Activated T-cell treated with anti-CD3 and anti-CD28 coated beads, Interleukin-2, amount 50 U/mL, for 72 hours (primary cell): ENCODE results near the gene L1CAM. TPM values are rescaled to one million over a fixed set of nuclear protein-coding genes. Genes with fewer than 3 reads are reported as not detected.

Source experiments
- ATAC-seq, 2 donors: fragments of 150-1000 bp; cut with Tn5 transposase; replicated peaks in 1 of 2; 2 replicates each; pipeline ENCODE4 v1.10.0; 2021; ENCODE audit warnings: moderate library complexity in 2 of 2, mild to moderate bottlenecking in 1 of 2
- DNase-seq, 2 donors: peaks; one replicate each; pipeline ENCODE4 v3.0.0; 2021 to 2022; ENCODE audit warnings: mixed read lengths in 1 of 2
- H3K27ac Mint-ChIP-seq: one replicate; pipeline ENCODE4 v1.8.0; 2022; ENCODE audit warnings: mild to moderate bottlenecking, moderate library complexity, mixed read lengths
- H3K27me3 Mint-ChIP-seq: one replicate; pipeline ENCODE4 v1.8.0; 2022; ENCODE audit warnings: low read depth, mixed read lengths
- H3K36me3 Mint-ChIP-seq, 2 donors: one replicate each; pipeline ENCODE4 v1.8.0; 2022; ENCODE audit warnings: mixed read lengths in 2 of 2, mild to moderate bottlenecking in 1 of 2; ENCODE audit not compliant: insufficient read depth in 2 of 2
- H3K4me1 Mint-ChIP-seq: one replicate; pipeline ENCODE4 v1.8.0; 2022; ENCODE audit warnings: low read depth, mixed read lengths
- H3K4me3 Mint-ChIP-seq, 2 donors: one replicate each; pipeline ENCODE4 v1.8.0; 2022; ENCODE audit warnings: mild to moderate bottlenecking in 2 of 2, mixed read lengths in 2 of 2, moderate library complexity in 2 of 2
- H3K9me3 Mint-ChIP-seq, 2 donors: one replicate each; pipeline ENCODE4 v1.8.0; 2022; ENCODE audit warnings: mixed read lengths in 2 of 2
- total RNA-seq, 2 donors: library from RNA; stranded (reverse); gene quantifications; one replicate each; pipeline ENCODE4 v1.2.3, GENCODE V29; 2022

Gene L1CAM
- total RNA-seq, 2 donors from 2014 or later: 1.8 to 2.1 TPM

DNA sequence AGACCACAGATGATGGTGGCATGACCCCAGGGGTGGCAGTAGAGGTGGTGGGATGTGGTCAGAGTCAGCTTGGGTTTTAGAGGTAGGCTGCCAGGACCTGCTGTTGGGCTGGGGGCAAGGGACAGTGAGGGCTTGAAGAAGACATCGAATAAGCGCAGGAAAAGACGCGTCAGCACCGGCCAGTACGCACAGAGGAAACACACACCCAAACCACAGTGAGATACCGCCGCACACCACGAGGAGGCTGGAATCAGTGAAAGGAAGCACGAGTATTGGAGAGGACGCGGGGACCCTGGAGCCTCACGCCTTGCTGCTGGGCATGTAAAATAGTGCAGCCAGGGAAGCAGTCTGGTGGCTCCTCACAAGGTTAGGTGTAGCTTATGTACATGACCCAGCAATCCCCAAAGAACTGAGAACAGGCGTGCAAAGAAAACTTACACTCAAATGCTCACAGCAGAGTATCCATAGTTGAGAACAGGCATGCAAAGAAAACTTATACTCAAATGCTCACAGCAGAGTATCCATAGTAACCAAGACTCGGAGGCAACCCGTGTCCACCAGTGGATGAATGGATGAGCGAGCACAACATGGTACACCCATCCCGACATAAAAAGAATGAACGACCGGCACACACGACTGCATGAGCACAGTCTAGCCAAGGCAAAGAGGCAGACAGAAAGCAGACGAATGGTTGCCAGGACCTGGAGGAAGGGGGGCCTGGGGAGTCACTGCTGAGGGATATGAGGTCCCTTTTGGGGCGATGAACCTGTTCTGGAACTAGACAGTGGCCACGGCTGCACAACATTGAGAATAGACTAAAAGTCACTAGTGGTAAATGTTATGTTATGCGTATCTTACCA, 68.9 kb downstream of the L1CAM start:
- peaks cover 21% of the 10 kb centered on the region for H3K4me1 Mint-ChIP-seq
- H3K36me3 Mint-ChIP-seq: no peaks in the 10 kb centered on the region
- H3K4me3 Mint-ChIP-seq: peak overlapping the region; percentile 33 to 45
- peak; percentile 50 to 64 for ATAC-seq
- H3K9me3 Mint-ChIP-seq: no peaks in the 10 kb centered on the region
- peaks cover 31% of the 10 kb centered on the region for H3K27me3 Mint-ChIP-seq
- H3K27ac Mint-ChIP-seq: no peak overlapping the region
- peak; percentile 25 to 32 for DNase-seq

DNA sequence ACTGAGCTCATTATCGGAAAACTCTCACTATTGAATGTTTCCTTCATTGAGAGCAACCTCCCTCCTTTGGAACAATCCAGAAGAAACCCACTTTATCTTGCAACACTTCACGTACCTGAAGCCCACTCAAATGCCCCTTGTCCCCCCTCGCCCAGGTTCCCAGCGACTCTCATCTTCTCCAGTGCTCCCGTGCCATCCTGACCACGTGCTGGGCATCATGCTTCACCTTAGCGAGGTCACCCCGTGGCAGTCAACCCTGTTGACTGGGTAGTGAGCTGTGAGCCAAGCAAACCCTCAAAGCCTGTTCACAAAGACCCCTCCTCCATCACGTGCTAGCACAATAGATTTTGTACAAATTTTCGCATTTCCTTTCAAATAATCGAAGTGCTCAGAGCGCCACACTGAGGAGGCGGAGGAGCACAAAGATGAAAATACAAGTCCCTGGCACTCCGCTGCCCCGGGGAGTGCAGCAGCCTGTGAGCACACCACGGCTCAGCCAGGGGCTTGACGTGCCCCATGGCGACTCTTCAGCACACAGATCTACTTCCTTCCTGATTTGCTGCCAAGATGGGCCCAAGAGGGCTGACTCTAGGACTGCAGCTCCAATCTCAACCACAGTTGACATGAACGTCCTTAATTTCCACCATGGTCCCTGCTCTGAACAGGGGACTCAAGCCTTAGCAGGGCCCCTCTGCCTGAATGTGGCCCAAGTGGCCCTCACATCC, 71.2 kb downstream of the L1CAM start:
- Mint-ChIP-seq H3K4me3 (no peak overlapping the region), H3K4me1 (peaks cover 16% of the 10 kb centered on the region), H3K9me3 (no peaks in the 10 kb centered on the region), H3K27ac (no peak overlapping the region), H3K27me3 (peaks cover 31% of the 10 kb centered on the region), H3K36me3 (no peaks in the 10 kb centered on the region)
- DNase-seq (no peak), ATAC-seq (no peak)

DNA sequence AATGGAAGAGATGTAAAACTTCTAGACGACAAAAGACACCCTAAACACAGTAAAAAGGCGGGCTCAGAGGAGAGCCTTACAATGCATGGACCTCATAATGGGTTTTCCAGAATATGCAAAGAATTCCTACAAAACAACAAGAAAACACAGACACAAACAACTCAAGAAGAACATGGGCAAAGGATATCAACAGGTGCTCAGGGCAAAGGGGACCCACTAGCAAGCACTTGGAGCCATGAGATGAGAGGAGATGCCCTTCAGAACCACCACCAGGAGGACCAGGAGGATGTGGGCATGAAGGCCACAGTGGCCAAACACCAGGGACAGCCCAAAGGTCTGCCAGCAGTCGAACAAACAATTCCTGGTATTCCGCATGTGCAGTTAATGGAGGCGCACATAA, 72.8 kb downstream of the L1CAM start:
- DNase-seq (no peak), ATAC-seq (no peak)
- H3K9me3 Mint-ChIP-seq: no peaks in the 10 kb centered on the region
- no peaks in the 10 kb centered on the region for H3K36me3 Mint-ChIP-seq
- H3K4me1 Mint-ChIP-seq: peaks cover 11% of the 10 kb centered on the region
- H3K4me3 Mint-ChIP-seq: no peak overlapping the region
- peaks cover 31% of the 10 kb centered on the region for H3K27me3 Mint-ChIP-seq
- H3K27ac Mint-ChIP-seq: no peak overlapping the region

DNA sequence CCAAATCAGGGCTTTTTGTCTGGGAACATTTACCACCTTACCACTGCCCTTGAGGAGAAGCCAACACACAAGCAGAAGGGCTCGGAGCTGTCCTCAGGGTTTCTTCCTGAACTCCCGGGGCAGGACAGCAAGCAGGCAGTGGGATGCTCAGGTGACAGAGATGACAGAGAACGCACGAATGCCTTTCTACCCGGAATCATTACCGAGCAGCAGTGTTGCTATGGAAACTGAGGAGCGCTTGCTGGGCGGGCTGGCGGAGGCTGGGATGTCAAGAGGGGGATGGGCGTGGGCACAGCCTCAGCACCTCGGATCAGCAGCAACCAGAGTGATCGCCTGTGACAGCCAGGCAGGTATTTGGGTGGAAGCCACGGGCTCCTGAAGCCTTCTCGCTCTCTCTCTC, 73.8 kb downstream of the L1CAM start:
- DNase-seq (no peak), ATAC-seq (no peak)
- peaks cover 8% of the 10 kb centered on the region for H3K4me1 Mint-ChIP-seq
- peaks cover 27% of the 10 kb centered on the region for H3K27me3 Mint-ChIP-seq
- no peaks in the 10 kb centered on the region for H3K9me3 Mint-ChIP-seq
- no peak overlapping the region for H3K4me3 Mint-ChIP-seq
- H3K27ac Mint-ChIP-seq: no peak overlapping the region
- H3K36me3 Mint-ChIP-seq: no peaks in the 10 kb centered on the region

Other genes starting within 250 kb of the L1CAM start
- not detected for gene DUSP9, start 239.0 kb downstream of the L1CAM start, total RNA-seq
- gene PNCK, start 212.4 kb downstream of the L1CAM start, total RNA-seq: 1 to 10 TPM in 1 of 2 donors, under 1 TPM in 1; 0.50 to 1.2 TPM
- gene SLC6A8, start 198.2 kb downstream of the L1CAM start, total RNA-seq: 1 to 10 TPM; 1.8 to 2.2 TPM
- 10 to 100 TPM; 91.5 to 94.1 TPM for gene BCAP31, start 161.8 kb downstream of the L1CAM start, total RNA-seq
- gene ABCD1, start 161.3 kb downstream of the L1CAM start, total RNA-seq: 1 to 10 TPM; 8.0 to 8.3 TPM
- 1 to 10 TPM in 1 of 2 donors, under 1 TPM in 1; 0.77 to 1.7 TPM for gene PLXNB3, start 121.9 kb downstream of the L1CAM start, total RNA-seq
- not detected for gene SRPK3, start 105.1 kb downstream of the L1CAM start, total RNA-seq
- 10 to 100 TPM; 34.0 to 41.0 TPM for gene IDH3G, start 91.8 kb downstream of the L1CAM start, total RNA-seq
- 100 to 1,000 TPM; 150 to 192 TPM for gene SSR4, start 91.5 kb downstream of the L1CAM start, total RNA-seq
- gene PDZD4, start 55.6 kb downstream of the L1CAM start, total RNA-seq: 1 to 10 TPM in 1 of 2 donors, under 1 TPM in 1; 0.82 to 5.0 TPM
- gene AVPR2, start 18.5 kb upstream of the L1CAM start, total RNA-seq: not detected
- gene ARHGAP4, start 40.1 kb upstream of the L1CAM start, total RNA-seq: 100 to 1,000 TPM; 147 to 158 TPM
- gene NAA10, start 48.9 kb upstream of the L1CAM start, total RNA-seq: 10 to 100 TPM; 76.7 to 94.1 TPM
- 10 to 100 TPM; 11.6 to 13.9 TPM for gene RENBP, start 58.5 kb upstream of the L1CAM start, total RNA-seq
- 10 to 100 TPM; 59.3 to 65.8 TPM for gene HCFC1, start 85.6 kb upstream of the L1CAM start, total RNA-seq
- 1 to 10 TPM; 9.1 to 9.8 TPM for gene TMEM187, start 86.6 kb upstream of the L1CAM start, total RNA-seq
- 100 to 1,000 TPM; 131 to 150 TPM for gene IRAK1, start 133.7 kb upstream of the L1CAM start, total RNA-seq
- 10 to 100 TPM; 70.4 to 73.5 TPM for gene MECP2, start 211.5 kb upstream of the L1CAM start, total RNA-seq